Measurements from ENCODE around the gene SEC31B. TPM values are rescaled to one million over a fixed set of nuclear protein-coding genes. Genes with fewer than 3 reads are reported as not detected.

The SEC31B gene
- total RNA-seq, 1 donor from 2014 or later, result 6.9 TPM

DNA sequence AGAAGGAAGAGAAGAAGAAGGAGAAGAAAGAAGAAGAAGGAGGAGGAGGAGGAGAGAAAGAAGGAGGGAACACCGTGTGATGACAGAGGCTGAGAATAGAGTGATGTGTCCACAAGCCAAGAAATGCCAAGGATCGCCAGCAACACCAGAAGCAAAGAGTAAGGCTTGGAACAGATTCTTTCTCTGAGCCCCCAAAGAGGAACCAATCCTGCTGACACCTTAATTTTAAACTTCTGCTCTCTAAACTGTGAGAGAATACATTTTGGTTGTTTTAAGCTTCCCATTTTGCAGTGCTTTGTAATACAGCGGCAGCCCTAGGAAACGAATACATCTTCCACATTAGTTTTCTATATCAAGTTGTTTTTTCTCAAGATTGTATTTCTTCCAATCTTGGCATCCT is 70.7 kb downstream of the SEC31B start:
- no peak for DNase-seq (ENCODE audit: low read depth)

DNA sequence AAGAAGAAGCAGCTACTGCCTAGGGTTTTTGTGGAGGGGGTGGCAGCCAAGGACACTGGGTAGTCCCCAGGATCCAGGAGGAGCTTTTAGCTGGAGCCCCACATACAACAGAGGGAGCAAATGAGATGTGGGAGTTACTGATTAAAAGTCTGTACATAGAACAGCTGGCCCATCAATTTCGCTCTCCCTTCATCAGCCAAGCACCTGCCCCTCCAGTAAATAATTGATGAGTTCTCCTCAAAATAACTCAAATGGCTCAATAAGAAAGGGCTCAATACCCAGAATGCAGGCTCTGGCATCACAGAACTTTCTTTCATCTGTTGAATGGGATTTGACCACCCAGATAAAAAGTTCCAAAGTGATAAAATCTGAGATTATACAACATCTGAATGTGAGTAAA is 72.0 kb downstream of the SEC31B start:
- no peak for DNase-seq (ENCODE audit: low read depth)

DNA sequence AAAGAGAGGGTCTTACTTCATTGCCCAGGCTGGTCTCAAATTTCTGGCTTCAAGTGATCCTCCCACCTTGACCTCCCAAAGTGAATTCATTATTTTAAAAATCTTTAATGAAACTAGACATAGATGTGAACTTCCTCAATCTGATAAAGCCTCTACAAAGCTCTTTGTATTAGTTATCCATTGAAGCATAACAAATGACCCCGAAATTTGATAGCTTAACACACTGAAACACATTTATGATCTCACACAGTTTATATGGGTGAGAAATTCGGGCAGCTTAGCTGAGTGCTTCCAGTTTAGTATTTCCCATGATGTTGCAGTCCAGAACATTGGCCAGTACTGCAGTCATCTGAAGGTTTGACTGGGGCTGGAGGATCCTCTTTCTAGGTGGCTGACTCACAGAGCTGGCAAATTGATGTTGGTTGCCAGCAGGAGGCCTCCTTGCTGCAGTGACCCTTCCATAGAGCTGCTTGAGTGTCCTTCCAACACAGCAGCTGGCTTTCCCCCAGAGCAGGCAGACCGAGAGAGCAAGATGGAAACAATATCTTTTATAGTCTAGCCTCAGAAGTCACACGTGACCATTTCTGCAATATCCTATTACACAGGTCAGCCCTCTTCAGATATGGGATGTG is 73.4 kb downstream of the SEC31B start:
- peak; percentile 17 for DNase-seq (ENCODE audit: low read depth)

DNA sequence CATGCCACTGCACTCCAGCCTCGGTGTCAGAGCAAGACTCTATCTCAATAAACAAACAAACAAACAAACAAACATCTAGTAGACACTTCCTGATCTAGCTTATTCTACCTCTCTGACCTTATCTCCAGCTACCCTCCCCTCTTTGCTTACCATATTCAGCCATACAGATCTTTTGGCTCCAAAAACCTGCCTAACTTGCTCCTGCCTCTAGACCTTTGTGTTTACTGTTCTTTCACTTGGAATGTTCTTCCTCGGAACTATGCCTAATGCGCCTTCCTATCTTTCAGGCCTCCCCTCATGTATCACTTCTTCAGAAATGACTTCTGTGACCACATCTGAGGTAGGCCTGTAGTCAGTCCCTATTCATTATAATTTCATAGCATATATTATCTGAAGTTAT is 77.1 kb downstream of the SEC31B start:
- DNase-seq (ENCODE audit: low read depth), result no peak

DNA sequence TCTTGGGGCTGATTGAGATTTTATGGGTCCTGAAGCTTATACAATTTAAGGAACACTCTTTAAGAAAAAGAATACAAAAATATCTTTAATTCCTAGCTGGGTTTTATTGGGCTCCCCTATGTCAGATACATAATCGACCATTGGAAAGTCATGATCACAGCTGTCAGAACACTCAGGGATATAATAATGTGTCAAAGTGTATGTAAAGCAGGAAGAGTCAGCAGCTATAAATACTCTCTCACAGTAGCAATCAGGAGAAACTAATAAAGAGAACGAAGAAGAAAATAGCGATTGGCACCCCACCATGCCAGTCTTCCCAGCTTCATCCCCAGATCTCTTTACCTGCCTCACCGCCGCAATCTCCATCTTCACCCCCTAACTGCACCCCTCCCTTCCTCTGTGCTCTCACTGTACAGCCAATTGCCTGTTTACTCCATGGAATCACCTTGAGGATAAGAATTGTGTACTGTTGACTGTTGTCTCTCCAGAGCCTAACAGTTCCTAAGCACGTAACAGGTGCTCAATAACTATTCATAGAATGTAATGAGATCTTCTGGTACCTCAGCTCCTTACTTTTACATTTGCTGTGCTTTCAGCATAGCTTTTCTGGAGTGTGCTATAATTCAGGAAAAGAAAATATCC is 80.9 kb downstream of the SEC31B start:
- no peak for DNase-seq (ENCODE audit: low read depth)

Other genes with a start within 250 kb of the SEC31B start
- 70.5 TPM in 2 replicates for gene BLOC1S2, start 233.2 kb downstream of the SEC31B start, total RNA-seq
- 0.13 TPM in 1 of 2 replicates, not detected in the other for gene PKD2L1, start 189.6 kb downstream of the SEC31B start, total RNA-seq
- 502 and 937 TPM in 2 replicates for gene SCD, start 172.6 kb downstream of the SEC31B start, total RNA-seq
- gene WNT8B, start 56.9 kb downstream of the SEC31B start, total RNA-seq, result not detected in 2 replicates
- gene NDUFB8, start 10.0 kb upstream of the SEC31B start, total RNA-seq, result 145 and 161 TPM in 2 replicates
- 20.9 and 23.9 TPM in 2 replicates for gene HIF1AN, start 16.1 kb upstream of the SEC31B start, total RNA-seq
- not detected in 2 replicates for gene PAX2, start 225.7 kb upstream of the SEC31B start, total RNA-seq

Data from myocyte (in vitro differentiated cells).